ENCODE results near the gene ANTKMT.
"Not testable (repeated sequence)": the region's sequence is repeated elsewhere in the genome, so short reads cannot be mapped to it uniquely, and the experiment has no call there.

The ANTKMT gene

DNA sequence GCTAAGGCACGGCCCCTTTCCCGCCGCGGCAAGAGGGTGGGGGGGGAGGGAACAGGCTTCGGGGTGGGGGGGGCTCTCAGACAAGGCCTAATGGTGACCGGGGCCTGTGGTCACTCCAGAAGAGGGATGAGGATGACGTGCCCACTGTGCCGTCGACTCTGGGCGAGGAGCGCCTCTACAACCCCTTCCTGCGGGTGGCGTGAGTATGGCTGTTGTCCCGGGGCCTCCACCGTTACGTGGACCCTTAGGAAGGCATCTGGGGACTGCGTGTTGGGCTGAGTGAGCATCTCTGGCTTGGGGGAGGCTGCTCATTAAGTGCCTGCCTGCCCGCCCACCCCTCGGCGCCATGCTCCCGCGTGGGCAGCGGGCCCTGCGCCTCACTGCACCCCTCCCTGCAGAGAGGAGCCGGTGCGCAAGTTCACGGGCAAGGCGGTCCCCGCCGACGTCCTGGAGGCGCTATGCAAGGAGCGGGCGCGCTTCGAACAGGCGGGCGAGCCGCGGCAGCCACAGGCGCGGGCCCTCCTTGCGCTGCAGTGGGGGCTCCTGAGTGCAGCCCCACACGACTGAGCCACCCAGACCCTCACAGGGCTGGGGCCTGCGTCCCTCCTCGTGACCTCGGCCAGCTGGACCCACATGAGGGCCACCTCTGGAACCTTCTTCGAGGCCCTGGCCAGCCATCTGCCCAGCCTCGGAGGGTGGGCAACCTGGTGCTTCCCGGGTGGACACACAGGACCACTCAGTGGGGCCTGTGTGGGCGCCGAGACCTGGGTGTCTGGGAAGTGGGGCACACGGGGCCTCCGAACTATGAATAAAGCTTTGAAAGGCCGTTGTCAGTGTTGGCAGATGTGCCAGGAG lies 8.2 kb downstream of the ANTKMT start:
- no peak for DNase-seq

DNA sequence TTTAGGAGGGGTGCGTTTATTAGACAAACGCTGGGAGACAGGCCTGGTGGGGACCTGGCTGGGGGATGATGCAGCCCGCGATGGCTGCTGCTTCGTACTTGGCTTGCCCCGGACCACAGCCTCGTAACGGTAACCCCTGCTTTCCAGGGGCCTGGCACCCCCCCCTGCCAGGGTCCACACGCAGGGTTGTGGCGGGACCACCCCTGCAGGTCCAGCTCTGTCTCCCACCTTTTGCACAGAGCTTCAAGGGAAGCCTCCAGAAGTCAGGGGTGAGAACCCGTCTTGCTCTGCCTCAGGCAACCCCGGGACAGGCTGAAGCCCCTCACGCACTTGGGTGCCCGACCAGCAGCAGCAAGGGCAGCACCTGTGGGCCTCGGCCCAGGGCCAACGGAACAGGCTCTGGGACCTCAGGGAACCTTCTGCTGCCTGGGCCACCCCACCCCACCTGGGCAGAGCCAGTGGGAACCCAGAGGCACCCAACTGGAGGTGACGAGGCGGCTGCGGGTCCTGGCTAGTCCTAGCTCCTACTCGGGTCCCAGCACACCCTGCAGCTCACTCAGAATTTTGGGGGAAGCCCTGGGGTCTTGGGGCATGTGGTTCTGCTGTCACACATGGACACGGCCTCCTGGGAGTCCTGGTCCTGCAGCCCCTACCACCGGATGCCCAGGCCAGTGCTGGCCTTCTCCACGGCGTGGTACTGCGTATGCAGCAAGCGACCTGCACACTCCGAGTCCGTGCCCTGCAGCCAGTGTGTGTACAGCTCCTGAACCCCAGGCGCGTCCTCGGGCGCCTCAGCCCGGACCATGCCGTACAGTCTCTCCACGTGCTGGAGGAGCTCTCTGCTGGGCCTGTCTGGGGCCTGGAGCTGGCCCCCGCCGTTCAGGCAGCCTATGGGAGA lies 9.1 kb downstream of the ANTKMT start:
- no peak for DNase-seq

DNA sequence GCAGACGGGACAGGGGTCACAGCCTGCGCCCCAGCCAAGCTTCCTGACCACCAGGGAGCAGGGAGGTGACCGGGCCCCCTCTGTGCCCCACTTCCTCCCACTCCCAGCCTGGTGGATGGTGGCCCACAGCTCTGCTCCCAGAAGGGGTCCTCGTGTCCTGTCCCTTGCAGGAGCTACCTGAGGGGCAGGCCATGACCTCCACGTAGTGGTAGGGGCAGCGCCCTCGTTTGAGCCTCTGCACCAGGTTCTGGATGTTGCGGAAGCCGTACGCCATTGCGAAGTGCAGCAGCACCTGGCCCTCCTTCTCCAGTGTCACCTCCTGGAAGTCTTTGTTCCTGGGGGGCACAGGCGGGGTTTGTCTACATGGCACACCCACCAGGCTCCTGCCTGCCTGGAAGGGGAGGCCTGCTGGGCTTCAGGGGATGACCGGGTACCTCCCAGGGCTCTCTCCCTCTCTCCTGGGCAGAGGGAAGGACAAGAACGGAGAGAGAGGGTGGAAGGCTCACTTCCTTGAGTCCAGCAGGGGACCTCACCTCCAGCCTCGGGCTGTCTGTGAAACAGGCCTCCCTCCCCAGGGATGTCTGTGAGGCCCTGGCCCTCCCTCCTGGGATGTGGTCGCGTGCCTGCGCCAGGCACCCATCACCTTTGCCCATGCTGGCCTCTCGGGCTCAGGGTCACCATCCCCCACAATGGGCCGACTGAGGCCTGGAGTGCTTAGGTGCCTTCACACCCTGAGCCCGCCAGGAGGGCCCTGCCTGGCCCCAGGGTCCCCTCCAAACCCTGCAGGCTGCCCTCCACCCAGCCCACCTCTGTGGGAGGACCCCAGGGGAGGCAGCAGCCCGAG lies 9.9 kb downstream of the ANTKMT start:
- no peak for DNase-seq

- DNase-seq = no peak
Observed at GRCh38 chr16:732332-732731, 11.4 kb downstream of the ANTKMT start.

- DNase-seq = no peak
Observed at GRCh38 chr16:732936-733335, 12.0 kb downstream of the ANTKMT start.

DNA sequence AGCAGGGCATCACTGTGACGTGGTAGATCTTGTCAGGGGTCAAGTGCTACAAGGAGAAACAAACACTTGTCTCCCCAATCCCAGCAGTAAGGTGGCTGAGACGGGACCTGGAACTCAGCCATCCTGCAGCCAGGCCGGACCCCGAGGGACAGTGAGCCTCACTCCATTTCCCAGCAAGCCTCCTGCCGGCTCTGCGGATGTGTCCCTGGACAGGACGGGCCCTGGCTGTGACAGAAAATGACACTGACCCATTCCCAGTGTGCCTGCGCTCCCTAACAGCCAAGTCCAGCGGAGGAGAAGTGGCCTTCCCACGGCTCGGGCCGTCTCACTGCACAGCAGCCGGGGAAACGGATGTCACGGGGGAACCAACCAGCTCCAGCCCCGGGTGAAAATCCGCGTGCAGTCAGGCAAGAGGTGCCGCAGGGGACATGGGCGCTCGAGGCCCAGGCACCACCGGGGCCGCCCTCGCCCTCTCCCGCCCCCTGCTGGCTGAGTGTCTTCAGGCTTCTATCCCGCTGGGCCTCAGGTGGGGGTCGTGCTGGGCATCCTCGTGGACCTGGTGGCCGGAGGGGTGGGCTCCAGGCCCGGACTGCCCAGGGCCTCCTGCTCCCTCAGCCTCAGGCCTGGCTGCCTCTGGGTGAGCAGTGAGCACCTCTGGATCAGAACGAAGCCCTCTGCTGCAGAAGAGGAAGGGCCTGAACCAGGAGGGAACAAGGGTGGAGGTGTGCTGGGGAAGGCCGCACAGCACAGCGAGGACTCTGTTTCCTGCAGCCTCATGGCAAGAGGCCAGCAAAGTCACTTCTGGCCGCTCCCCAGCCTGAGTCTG lies 12.6 kb downstream of the ANTKMT start:
- DNase-seq = no peak

GRCh38 chr16:734208-734980 lies 13.4 kb downstream of the ANTKMT start:
- DNase-seq = no peak

- no peak for DNase-seq
Observed at GRCh38 chr16:734981-735881, 14.3 kb downstream of the ANTKMT start.

DNA sequence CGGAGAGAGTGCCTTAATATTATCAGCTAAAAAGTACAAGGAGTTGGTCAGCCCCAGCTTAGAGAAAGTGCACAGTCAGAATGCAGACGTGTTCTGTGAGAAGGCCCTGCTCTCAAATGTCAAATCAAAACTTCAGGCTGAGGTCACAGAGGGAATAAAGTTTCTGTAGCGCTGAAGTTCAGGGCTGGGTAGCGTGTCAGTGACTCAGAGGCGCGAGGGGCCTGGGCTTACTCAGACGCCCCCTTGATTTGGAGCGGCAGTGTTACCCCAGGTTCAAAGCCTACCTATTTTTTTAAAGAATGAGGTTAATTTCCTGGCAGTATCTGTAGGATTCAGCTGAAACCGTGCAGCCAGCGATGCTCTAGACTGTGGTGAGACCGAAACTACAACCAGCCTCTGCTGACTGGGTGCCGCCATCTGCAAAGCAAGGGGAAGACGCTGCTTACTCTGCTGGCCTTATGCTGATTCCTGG lies 15.1 kb downstream of the ANTKMT start:
- DNase-seq = no peak

DNA sequence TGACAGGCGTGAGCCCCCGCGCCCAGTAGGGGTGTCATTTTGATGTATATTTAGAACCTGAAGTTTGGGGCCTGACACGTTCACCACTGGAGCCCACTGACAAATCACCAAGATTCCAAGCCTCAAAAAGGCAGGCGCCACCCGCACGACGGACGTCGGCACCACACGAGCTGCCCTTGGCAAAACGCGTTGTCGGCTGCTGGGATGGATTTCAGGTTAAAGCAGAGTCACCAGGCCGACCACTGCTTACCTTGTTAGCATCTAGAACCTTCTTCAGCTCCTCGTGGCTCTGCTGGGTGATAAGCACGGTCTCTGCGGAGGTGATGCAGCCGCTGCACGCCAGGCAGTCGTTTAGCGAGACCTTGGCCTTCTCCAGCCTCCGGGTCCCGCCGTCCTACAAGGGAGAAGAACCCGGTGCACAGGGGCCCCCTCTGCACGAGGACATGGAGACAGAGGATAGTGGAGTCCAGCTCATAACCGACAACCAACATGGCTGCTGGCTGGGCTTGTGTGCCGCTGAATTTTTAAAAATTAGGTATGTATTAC lies 16.1 kb downstream of the ANTKMT start:
- no peak for DNase-seq

- DNase-seq = no peak
Observed at GRCh38 chr16:739560-740458, 18.9 kb downstream of the ANTKMT start.

- DNase-seq = no peak
Observed at GRCh38 chr16:740459-740763, 19.5 kb downstream of the ANTKMT start.

DNA sequence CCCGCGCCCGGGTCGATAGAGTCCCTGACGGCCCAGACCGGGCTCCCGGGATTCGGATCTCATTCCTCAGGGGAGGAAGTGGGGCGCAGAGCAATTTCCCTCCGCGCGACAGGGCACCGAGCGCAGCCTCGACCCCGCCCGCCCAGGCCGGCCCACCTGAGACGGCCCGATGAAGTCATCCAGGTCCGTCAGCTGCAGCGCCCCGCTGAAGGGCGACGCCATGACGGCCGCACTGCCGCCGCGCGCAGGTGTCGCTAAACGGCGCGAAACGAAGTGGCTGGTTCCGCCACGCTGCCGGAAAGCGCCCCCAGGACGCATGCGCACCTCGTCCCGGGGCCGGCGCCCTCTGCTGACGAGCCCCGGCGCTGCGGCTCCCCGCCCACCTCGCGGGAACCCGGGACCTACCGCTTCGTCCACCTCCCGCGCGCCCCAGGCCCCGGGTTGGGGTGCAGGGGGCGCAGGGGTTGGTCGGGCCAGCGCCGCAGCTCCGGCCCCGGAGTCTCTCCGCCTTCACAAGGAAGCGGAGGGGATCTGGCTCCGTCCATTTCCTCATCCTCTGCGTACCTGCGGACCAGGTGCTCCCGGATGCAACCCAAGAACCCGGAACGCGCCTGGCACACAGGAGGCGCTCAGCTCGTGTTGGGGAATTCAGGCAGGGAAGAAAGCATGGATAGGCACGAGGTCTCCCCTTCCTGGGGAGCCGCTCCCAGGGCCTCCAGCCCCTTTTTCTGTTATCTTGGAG lies 20.0 kb downstream of the ANTKMT start, which contains the start of gene CIAO3:
CIAO3 (minus strand) TSS at position 234 of the 742 bp plus-strand sequence; CDS start at position 222, 12 bp downstream.
- peak; percentile 74 for DNase-seq

GRCh38 chr16:741986-742629 lies 21.2 kb downstream of the ANTKMT start:
- DNase-seq = no peak

- not testable (repeated sequence) for DNase-seq
Observed at GRCh38 chr16:742894-743293, 21.9 kb downstream of the ANTKMT start.

DNA sequence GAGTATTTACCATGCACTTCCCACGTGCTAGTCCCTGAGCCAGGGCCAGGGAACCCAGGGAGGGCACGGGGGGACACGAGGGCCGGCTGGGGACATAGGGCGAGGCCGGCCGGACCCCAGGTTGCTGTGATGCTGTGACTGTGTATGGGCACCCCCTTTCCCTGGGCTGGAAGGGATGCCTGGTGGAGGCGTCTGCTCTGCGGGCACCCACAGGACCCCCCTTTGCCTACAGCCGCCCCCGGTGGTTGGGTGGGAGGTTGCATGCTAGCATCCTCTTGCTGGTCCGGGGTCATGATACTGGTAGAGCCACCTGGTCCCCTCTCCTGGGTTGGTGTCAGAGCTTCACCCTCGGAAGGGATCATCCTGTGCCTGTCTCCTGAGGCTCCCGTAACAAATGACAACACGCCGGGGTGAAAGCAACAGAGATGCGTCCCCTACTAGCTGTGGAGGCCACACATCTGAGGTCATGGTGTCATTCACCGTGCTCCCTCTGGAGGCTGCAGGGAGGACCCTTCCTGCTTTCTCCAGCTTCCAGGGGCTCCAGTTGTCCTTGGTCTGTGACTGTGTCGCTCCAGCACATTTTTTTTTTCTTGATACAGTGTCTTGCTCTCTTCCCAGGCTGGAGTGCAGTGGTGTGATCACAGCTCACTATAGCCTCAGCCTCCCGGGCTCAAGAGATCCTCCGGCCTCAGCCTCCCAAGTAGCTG lies 23.0 kb downstream of the ANTKMT start:
- no peak for DNase-seq

DNA sequence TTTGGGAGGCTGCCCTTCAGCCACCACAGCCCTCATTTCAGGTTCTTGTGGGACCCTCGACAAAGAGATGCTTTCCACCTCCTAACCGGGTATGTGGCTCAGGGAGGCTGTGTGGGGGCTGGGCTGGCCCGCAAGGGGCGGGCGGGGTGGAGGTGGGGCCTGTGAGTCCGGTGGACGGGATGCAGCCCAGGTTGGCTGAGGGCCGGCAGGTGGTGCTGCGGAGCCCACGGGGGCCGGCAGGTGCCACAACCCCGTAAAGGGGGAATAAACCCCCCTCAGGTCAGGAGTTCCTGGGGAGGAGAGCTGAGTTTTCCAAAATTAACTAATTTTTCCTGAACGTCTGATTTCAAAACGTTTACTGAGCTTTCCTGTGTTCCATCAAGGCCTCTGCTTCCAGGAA lies 24.8 kb downstream of the ANTKMT start:
- DNase-seq = no peak
